ENCODE data around the gene SASS6.

Gene SASS6

DNA sequence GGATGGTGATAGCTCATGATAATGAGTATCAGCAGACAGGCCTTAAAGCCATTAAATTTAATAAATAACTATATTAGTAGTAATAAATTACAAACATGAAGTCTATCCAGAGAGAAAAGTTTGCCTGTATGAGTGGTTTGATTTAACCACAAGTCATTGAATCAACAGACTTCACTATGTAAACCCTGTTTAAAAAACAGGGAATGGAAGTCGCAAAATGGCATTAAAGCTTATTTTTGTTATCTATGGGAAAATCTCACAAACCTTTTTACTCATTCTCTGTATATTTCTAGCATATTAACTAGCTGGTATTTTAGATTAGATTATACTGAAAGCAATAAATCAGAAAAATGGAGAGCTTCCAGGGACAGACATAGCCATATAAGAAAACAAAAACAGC, 45.3 kb downstream of the SASS6 start:
- Histone ChIP-seq H3K4me3 (ENCODE audit: low read length) (no peak overlapping the region), H3K4me1 (ENCODE audit: insufficient read depth, low read length) (no peaks in the 10 kb centered on the region), H3K36me3 (ENCODE audit: insufficient read depth, low read length) (peaks cover 32% of the 10 kb centered on the region), H2AFZ (ENCODE audit: low read depth, low read length) (no peak overlapping the region), H3K9me3 (ENCODE audit: low read length) (no peaks in the 10 kb centered on the region), H3K27me3 (ENCODE audit: insufficient read depth, low read length) (no peaks in the 10 kb centered on the region)

- H3K4me3 ChIP-seq (ENCODE audit: low read length): no peak overlapping the region
- no peaks in the 10 kb centered on the region for H3K4me1 ChIP-seq (ENCODE audit: insufficient read depth, low read length)
- peaks cover 79% of the 10 kb centered on the region for H3K36me3 ChIP-seq (ENCODE audit: insufficient read depth, low read length)
- H2AFZ ChIP-seq (ENCODE audit: low read depth, low read length): no peak overlapping the region
- H3K9me3 ChIP-seq (ENCODE audit: low read length): no peaks in the 10 kb centered on the region
- no peaks in the 10 kb centered on the region for H3K27me3 ChIP-seq (ENCODE audit: insufficient read depth, low read length)
These were observed 52.4 kb downstream of the SASS6 start for GRCh38 chr1:100080331-100080730.

- no peak overlapping the region for H2AFZ ChIP-seq (ENCODE audit: low read depth, low read length)
These were observed 55.2 kb downstream of the SASS6 start for GRCh38 chr1:100077531-100077930.

GRCh38 chr1:100076744-100077143, 56.0 kb downstream of the SASS6 start:
- Histone ChIP-seq H2AFZ (ENCODE audit: low read depth, low read length) (no peak overlapping the region), H3K4me1 (ENCODE audit: insufficient read depth, low read length) (no peaks in the 10 kb centered on the region), H3K27me3 (ENCODE audit: insufficient read depth, low read length) (no peaks in the 10 kb centered on the region), H3K4me3 (ENCODE audit: low read length) (no peak overlapping the region), H3K36me3 (ENCODE audit: insufficient read depth, low read length) (peaks cover 81% of the 10 kb centered on the region), H3K9me3 (ENCODE audit: low read length) (no peaks in the 10 kb centered on the region)

More at GRCh38 chr1:100077531-100077930, 55.2 kb downstream of the SASS6 start:
- H3K4me1 ChIP-seq (ENCODE audit: insufficient read depth, low read length): no peaks in the 10 kb centered on the region
- no peaks in the 10 kb centered on the region for H3K9me3 ChIP-seq (ENCODE audit: low read length)
- no peaks in the 10 kb centered on the region for H3K27me3 ChIP-seq (ENCODE audit: insufficient read depth, low read length)
- H3K36me3 ChIP-seq (ENCODE audit: insufficient read depth, low read length): peaks cover 81% of the 10 kb centered on the region
- no peak overlapping the region for H3K4me3 ChIP-seq (ENCODE audit: low read length)

GRCh38 chr1:100076319-100076718, 56.4 kb downstream of the SASS6 start:
- H3K4me3 ChIP-seq (ENCODE audit: low read length): no peak overlapping the region
- no peaks in the 10 kb centered on the region for H3K9me3 ChIP-seq (ENCODE audit: low read length)
- no peaks in the 10 kb centered on the region for H3K4me1 ChIP-seq (ENCODE audit: insufficient read depth, low read length)
- no peaks in the 10 kb centered on the region for H3K27me3 ChIP-seq (ENCODE audit: insufficient read depth, low read length)
- H3K36me3 ChIP-seq (ENCODE audit: insufficient read depth, low read length): peaks cover 81% of the 10 kb centered on the region
- no peak overlapping the region for H2AFZ ChIP-seq (ENCODE audit: low read depth, low read length)

DNA sequence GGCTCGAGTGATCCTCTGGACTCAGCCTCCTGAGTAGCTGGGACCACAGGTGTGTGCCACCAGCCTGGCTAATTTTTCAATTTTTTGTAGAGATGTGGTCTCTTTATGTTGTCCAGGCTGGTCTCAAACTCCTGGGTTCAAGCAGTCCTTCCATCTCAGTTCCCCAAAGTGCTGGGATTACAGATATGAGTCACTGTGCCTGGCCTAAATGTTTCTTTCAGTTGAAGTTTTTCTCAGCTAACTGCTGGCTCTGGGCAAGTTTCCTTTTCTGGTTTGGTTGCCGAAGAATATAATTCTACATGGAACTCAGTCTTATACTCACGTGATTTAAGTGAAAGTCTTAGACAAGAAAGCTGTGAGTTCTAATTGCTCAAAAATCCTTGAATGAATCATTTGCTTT, 57.0 kb downstream of the SASS6 start:
- Histone ChIP-seq H3K4me3 (ENCODE audit: low read length) (no peak overlapping the region), H3K9me3 (ENCODE audit: low read length) (no peaks in the 10 kb centered on the region), H3K36me3 (ENCODE audit: insufficient read depth, low read length) (peaks cover 80% of the 10 kb centered on the region), H3K27me3 (ENCODE audit: insufficient read depth, low read length) (no peaks in the 10 kb centered on the region), H3K4me1 (ENCODE audit: insufficient read depth, low read length) (no peaks in the 10 kb centered on the region), H2AFZ (ENCODE audit: low read depth, low read length) (no peak overlapping the region)

GRCh38 chr1:100074604-100075395, 57.9 kb downstream of the SASS6 start:
- no peak overlapping the region for H3K4me3 ChIP-seq (ENCODE audit: low read length)
- H3K9me3 ChIP-seq (ENCODE audit: low read length): no peaks in the 10 kb centered on the region
- peaks cover 82% of the 10 kb centered on the region for H3K36me3 ChIP-seq (ENCODE audit: insufficient read depth, low read length)
- H3K4me1 ChIP-seq (ENCODE audit: insufficient read depth, low read length): no peaks in the 10 kb centered on the region
- H2AFZ ChIP-seq (ENCODE audit: low read depth, low read length): no peak overlapping the region
- H3K27me3 ChIP-seq (ENCODE audit: insufficient read depth, low read length): no peaks in the 10 kb centered on the region

DNA sequence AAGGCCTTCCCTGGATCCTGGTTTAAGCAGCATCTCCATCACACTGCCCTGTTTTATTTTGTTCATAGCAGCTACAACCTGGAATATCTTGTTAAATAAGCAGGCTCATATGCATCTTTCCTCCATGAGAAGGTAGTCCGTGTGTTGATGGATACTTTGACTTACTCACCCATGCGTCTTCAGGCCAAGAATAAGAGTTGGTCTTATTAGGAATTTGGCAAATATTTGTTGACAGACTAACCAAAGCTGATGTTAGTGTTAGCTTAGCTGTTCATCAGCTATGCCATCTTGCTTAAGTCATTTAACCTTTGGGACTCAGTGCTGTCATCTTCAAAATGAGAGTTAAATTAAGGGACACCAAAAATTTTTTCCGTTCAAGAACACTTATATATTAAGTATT, 59.2 kb downstream of the SASS6 start:
- Histone ChIP-seq H3K4me3 (ENCODE audit: low read length) (no peak overlapping the region), H2AFZ (ENCODE audit: low read depth, low read length) (no peak overlapping the region), H3K4me1 (ENCODE audit: insufficient read depth, low read length) (no peaks in the 10 kb centered on the region), H3K9me3 (ENCODE audit: low read length) (no peaks in the 10 kb centered on the region), H3K36me3 (ENCODE audit: insufficient read depth, low read length) (peaks cover 82% of the 10 kb centered on the region), H3K27me3 (ENCODE audit: insufficient read depth, low read length) (no peaks in the 10 kb centered on the region)

- no peak overlapping the region for H2AFZ ChIP-seq (ENCODE audit: low read depth, low read length)
- no peaks in the 10 kb centered on the region for H3K27me3 ChIP-seq (ENCODE audit: insufficient read depth, low read length)
- H3K9me3 ChIP-seq (ENCODE audit: low read length): no peaks in the 10 kb centered on the region
- no peaks in the 10 kb centered on the region for H3K4me1 ChIP-seq (ENCODE audit: insufficient read depth, low read length)
- H3K36me3 ChIP-seq (ENCODE audit: insufficient read depth, low read length): peaks cover 83% of the 10 kb centered on the region
- no peak overlapping the region for H3K4me3 ChIP-seq (ENCODE audit: low read length)
These were observed 62.4 kb downstream of the SASS6 start for GRCh38 chr1:100070201-100070939.

- Histone ChIP-seq H3K4me1 (ENCODE audit: insufficient read depth, low read length) (no peaks in the 10 kb centered on the region), H3K36me3 (ENCODE audit: insufficient read depth, low read length) (peaks cover 87% of the 10 kb centered on the region), H3K9me3 (ENCODE audit: low read length) (no peaks in the 10 kb centered on the region), H2AFZ (ENCODE audit: low read depth, low read length) (no peak overlapping the region), H3K27me3 (ENCODE audit: insufficient read depth, low read length) (no peaks in the 10 kb centered on the region), H3K4me3 (ENCODE audit: low read length) (no peak overlapping the region)
These were observed 66.8 kb downstream of the SASS6 start for GRCh38 chr1:100065969-100066227.

DNA sequence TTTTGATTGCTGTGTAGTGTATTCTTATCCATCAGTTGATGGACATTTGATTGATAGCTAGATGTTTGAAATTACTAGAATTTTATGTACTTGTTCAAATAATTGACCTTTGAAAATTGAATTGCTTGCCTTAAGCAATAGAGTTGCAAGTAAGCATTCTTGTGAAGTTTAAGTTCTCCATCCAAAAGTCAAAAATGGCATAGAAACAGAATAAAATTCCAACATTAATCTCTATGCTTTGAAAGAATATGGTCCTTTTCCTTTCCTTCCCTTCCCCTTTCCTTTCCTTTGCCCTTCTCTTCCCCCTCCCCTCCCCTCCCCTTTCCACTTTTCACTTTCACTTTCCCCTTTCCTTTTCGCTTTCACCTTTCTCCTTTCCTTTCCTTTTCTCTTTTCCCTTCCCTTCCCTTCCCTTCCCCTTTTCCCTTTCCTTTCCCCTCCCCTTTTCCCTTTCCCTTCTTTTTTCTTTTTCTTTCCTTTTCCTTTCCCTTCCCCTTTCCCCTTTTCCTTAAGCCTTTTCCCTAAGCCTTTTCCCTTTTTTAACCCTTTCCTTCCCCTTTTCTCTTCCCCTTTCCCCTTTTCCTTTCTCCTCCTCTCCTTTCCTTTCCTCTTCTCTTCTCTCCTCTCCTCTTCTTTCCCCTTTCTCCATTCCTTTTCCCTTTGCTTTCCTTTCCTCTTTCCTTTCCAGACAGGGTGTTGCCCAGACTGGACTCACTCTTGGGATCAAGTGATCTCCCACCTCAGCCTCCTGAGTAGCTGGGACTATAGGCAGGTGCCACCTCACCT, 67.4 kb downstream of the SASS6 start:
- Histone ChIP-seq H2AFZ (ENCODE audit: low read depth, low read length) (no peak overlapping the region), H3K36me3 (ENCODE audit: insufficient read depth, low read length) (peaks cover 88% of the 10 kb centered on the region), H3K4me1 (ENCODE audit: insufficient read depth, low read length) (no peaks in the 10 kb centered on the region)

DNA sequence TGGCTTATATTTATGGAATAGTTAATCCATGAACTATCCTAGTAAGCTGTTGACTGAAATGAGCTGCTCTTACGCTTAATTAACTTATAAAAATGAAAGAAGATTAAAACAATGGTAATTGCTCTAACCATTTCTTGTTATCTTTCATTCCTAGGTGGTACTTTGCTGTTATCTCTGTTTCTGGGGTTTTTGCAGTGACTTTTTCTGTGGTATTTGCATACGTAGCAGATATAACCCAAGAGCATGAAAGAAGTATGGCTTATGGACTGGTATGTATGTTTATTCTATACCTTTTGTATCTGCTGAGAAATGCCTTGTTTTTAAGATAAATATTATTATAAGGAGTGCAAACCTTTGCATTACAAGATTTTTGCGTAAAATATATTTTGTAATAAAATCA, 71.0 kb downstream of the SASS6 start:
- H3K4me3 ChIP-seq (ENCODE audit: low read length): no peak overlapping the region
- H3K36me3 ChIP-seq (ENCODE audit: insufficient read depth, low read length): peaks cover 78% of the 10 kb centered on the region
- H3K27me3 ChIP-seq (ENCODE audit: insufficient read depth, low read length): no peaks in the 10 kb centered on the region
- no peaks in the 10 kb centered on the region for H3K4me1 ChIP-seq (ENCODE audit: insufficient read depth, low read length)
- H3K9me3 ChIP-seq (ENCODE audit: low read length): no peaks in the 10 kb centered on the region
- no peak overlapping the region for H2AFZ ChIP-seq (ENCODE audit: low read depth, low read length)

More for the DNA sequence above, 67.4 kb downstream of the SASS6 start:
- Histone ChIP-seq H3K27me3 (ENCODE audit: insufficient read depth, low read length) (no peaks in the 10 kb centered on the region), H3K4me3 (ENCODE audit: low read length) (no peak overlapping the region), H3K9me3 (ENCODE audit: low read length) (no peaks in the 10 kb centered on the region)

DNA sequence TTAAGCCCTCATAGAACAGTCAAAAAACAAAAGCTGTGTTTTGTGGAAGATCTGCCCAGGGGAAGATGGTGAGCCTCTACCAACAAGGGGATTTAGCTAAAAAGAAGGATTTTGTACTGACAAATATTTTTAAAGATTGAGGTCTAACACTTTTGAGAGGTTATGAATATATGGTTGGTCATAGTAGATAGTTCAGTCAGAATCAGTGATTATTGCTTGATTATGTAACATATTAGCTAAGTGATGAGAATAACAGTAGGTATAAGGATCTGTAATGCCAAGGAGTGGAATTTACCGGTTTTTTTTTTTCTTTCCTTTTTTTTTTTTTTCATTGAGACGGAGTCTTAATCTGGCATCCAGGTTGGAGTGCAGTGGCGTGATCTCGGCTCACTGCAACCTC, 79.0 kb downstream of the SASS6 start:
- H3K36me3 ChIP-seq (ENCODE audit: insufficient read depth, low read length): peaks cover 31% of the 10 kb centered on the region
- no peaks in the 10 kb centered on the region for H3K4me1 ChIP-seq (ENCODE audit: insufficient read depth, low read length)
- H3K27me3 ChIP-seq (ENCODE audit: insufficient read depth, low read length): no peaks in the 10 kb centered on the region
- H2AFZ ChIP-seq (ENCODE audit: low read depth, low read length): no peak overlapping the region
- H3K4me3 ChIP-seq (ENCODE audit: low read length): no peak overlapping the region
- no peaks in the 10 kb centered on the region for H3K9me3 ChIP-seq (ENCODE audit: low read length)

All from neuron (in vitro differentiated cells).